ENCODE measurements around the gene TMEM158. TPM values are rescaled to one million over a fixed set of nuclear protein-coding genes. Genes with fewer than 3 reads are reported as not detected.

TMEM158 gene
- polyA plus RNA-seq, 2 donors, result 1.7 to 5.6 TPM

GRCh38 chr3:45188719-45189659, 37.1 kb downstream of the TMEM158 start:
- Histone ChIP-seq H3K27ac (ENCODE audit: low read depth in 2 of 2, low read length in 1 of 2) (no peak overlapping the region), H3K4me3 (ENCODE audit: low read depth in 1 of 2, low read length in 2 of 2) (no peak overlapping the region), H3K27me3 (ENCODE audit: control insufficient read depth in 1 of 2, insufficient read depth in 2 of 2, low read length in 2 of 2) (no peaks in the 10 kb centered on the region), H3K4me1 (ENCODE audit: control insufficient read depth in 2 of 2, insufficient read depth in 2 of 2, low read length in 1 of 2) (peaks cover 0 to 3% of the 10 kb centered on the region in 2 donors), H3K9me3 (ENCODE audit: control insufficient read depth in 2 of 2, insufficient read depth in 1 of 2, low read depth in 1 of 2, low read length in 1 of 2) (no peaks in the 10 kb centered on the region), H3K36me3 (ENCODE audit: control insufficient read depth in 2 of 2, insufficient read depth in 2 of 2, low read length in 1 of 2) (no peaks in the 10 kb centered on the region)
- WGBS, 2 donors, result 69 to 74% methylated on average over 8 of the region's 8 CpGs

- no peaks in the 10 kb centered on the region for H3K36me3 ChIP-seq (ENCODE audit: control insufficient read depth in 2 of 2, insufficient read depth in 2 of 2, low read length in 1 of 2)
- peaks cover 3 to 7% of the 10 kb centered on the region in 2 donors for H3K4me1 ChIP-seq (ENCODE audit: control insufficient read depth in 2 of 2, insufficient read depth in 2 of 2, low read length in 1 of 2)
- no peak overlapping the region for H3K27ac ChIP-seq (ENCODE audit: low read depth in 2 of 2, low read length in 1 of 2)
- H3K4me3 ChIP-seq (ENCODE audit: low read depth in 1 of 2, low read length in 2 of 2), result no peak overlapping the region
- no peaks in the 10 kb centered on the region for H3K9me3 ChIP-seq (ENCODE audit: control insufficient read depth in 2 of 2, insufficient read depth in 1 of 2, low read depth in 1 of 2, low read length in 1 of 2)
- WGBS, 2 donors, result 39 to 57% methylated on average over 3 of the region's 3 CpGs
- H3K27me3 ChIP-seq (ENCODE audit: control insufficient read depth in 1 of 2, insufficient read depth in 2 of 2, low read length in 2 of 2), result no peaks in the 10 kb centered on the region
Observed at GRCh38 chr3:45187694-45188141, 38.4 kb downstream of the TMEM158 start.

GRCh38 chr3:45186871-45187270, 39.2 kb downstream of the TMEM158 start:
- Histone ChIP-seq H3K4me1 (ENCODE audit: control insufficient read depth in 2 of 2, insufficient read depth in 2 of 2, low read length in 1 of 2) (peaks cover 3 to 8% of the 10 kb centered on the region in 2 donors), H3K27ac (ENCODE audit: low read depth in 2 of 2, low read length in 1 of 2) (no peak overlapping the region), H3K9me3 (ENCODE audit: control insufficient read depth in 2 of 2, insufficient read depth in 1 of 2, low read depth in 1 of 2, low read length in 1 of 2) (no peaks in the 10 kb centered on the region), H3K27me3 (ENCODE audit: control insufficient read depth in 1 of 2, insufficient read depth in 2 of 2, low read length in 2 of 2) (no peaks in the 10 kb centered on the region), H3K4me3 (ENCODE audit: low read depth in 1 of 2, low read length in 2 of 2) (no peak overlapping the region), H3K36me3 (ENCODE audit: control insufficient read depth in 2 of 2, insufficient read depth in 2 of 2, low read length in 1 of 2) (no peaks in the 10 kb centered on the region)
- 95 to 97% methylated on average over 6 of the region's 6 CpGs for WGBS, 2 donors

GRCh38 chr3:45185461-45185860, 40.6 kb downstream of the TMEM158 start:
- no peak overlapping the region for H3K27ac ChIP-seq (ENCODE audit: low read depth in 2 of 2, low read length in 1 of 2)
- WGBS, 2 donors, result 90 to 95% methylated on average over 5 of the region's 5 CpGs

GRCh38 chr3:45185052-45185451, 41.0 kb downstream of the TMEM158 start:
- H3K27ac ChIP-seq (ENCODE audit: low read depth in 2 of 2, low read length in 1 of 2), result no peak overlapping the region
- 81 to 93% methylated on average over 2 of the region's 2 CpGs for WGBS, 2 donors
- H3K4me3 ChIP-seq (ENCODE audit: low read depth in 1 of 2, low read length in 2 of 2), result no peak overlapping the region
- no peaks in the 10 kb centered on the region for H3K9me3 ChIP-seq (ENCODE audit: control insufficient read depth in 2 of 2, insufficient read depth in 1 of 2, low read depth in 1 of 2, low read length in 1 of 2)
- H3K27me3 ChIP-seq (ENCODE audit: control insufficient read depth in 1 of 2, insufficient read depth in 2 of 2, low read length in 2 of 2), result no peaks in the 10 kb centered on the region
- H3K4me1 ChIP-seq (ENCODE audit: control insufficient read depth in 2 of 2, insufficient read depth in 2 of 2, low read length in 1 of 2), result peaks cover 3 to 19% of the 10 kb centered on the region in 2 donors
- no peaks in the 10 kb centered on the region for H3K36me3 ChIP-seq (ENCODE audit: control insufficient read depth in 2 of 2, insufficient read depth in 2 of 2, low read length in 1 of 2)

More at GRCh38 chr3:45185461-45185860, 40.6 kb downstream of the TMEM158 start:
- no peaks in the 10 kb centered on the region for H3K9me3 ChIP-seq (ENCODE audit: control insufficient read depth in 2 of 2, insufficient read depth in 1 of 2, low read depth in 1 of 2, low read length in 1 of 2)
- no peak overlapping the region for H3K4me3 ChIP-seq (ENCODE audit: low read depth in 1 of 2, low read length in 2 of 2)
- H3K27me3 ChIP-seq (ENCODE audit: control insufficient read depth in 1 of 2, insufficient read depth in 2 of 2, low read length in 2 of 2), result no peaks in the 10 kb centered on the region
- H3K4me1 ChIP-seq (ENCODE audit: control insufficient read depth in 2 of 2, insufficient read depth in 2 of 2, low read length in 1 of 2), result peaks cover 3 to 15% of the 10 kb centered on the region in 2 donors
- H3K36me3 ChIP-seq (ENCODE audit: control insufficient read depth in 2 of 2, insufficient read depth in 2 of 2, low read length in 1 of 2), result no peaks in the 10 kb centered on the region

GRCh38 chr3:45183872-45184262, 42.2 kb downstream of the TMEM158 start:
- H3K9me3 ChIP-seq (ENCODE audit: control insufficient read depth in 2 of 2, insufficient read depth in 1 of 2, low read depth in 1 of 2, low read length in 1 of 2), result no peaks in the 10 kb centered on the region
- no peak overlapping the region for H3K4me3 ChIP-seq (ENCODE audit: low read depth in 1 of 2, low read length in 2 of 2)
- WGBS, 2 donors, result 64 to 72% methylated on average over 7 of the region's 7 CpGs
- H3K27ac ChIP-seq (ENCODE audit: low read depth in 2 of 2, low read length in 1 of 2), result peak overlapping the region; percentile 81 to 87
- H3K4me1 ChIP-seq (ENCODE audit: control insufficient read depth in 2 of 2, insufficient read depth in 2 of 2, low read length in 1 of 2), result peaks cover 5 to 25% of the 10 kb centered on the region in 2 donors
- no peaks in the 10 kb centered on the region for H3K36me3 ChIP-seq (ENCODE audit: control insufficient read depth in 2 of 2, insufficient read depth in 2 of 2, low read length in 1 of 2)
- H3K27me3 ChIP-seq (ENCODE audit: control insufficient read depth in 1 of 2, insufficient read depth in 2 of 2, low read length in 2 of 2), result no peaks in the 10 kb centered on the region

GRCh38 chr3:45182915-45183871, 42.9 kb downstream of the TMEM158 start:
- Histone ChIP-seq H3K36me3 (ENCODE audit: control insufficient read depth in 2 of 2, insufficient read depth in 2 of 2, low read length in 1 of 2) (no peaks in the 10 kb centered on the region), H3K27ac (ENCODE audit: low read depth in 2 of 2, low read length in 1 of 2) (peak overlapping the region; percentile 92 to 94), H3K4me1 (ENCODE audit: control insufficient read depth in 2 of 2, insufficient read depth in 2 of 2, low read length in 1 of 2) (peaks cover 7 to 26% of the 10 kb centered on the region in 2 donors), H3K9me3 (ENCODE audit: control insufficient read depth in 2 of 2, insufficient read depth in 1 of 2, low read depth in 1 of 2, low read length in 1 of 2) (no peaks in the 10 kb centered on the region), H3K4me3 (ENCODE audit: low read depth in 1 of 2, low read length in 2 of 2) (no peak overlapping the region), H3K27me3 (ENCODE audit: control insufficient read depth in 1 of 2, insufficient read depth in 2 of 2, low read length in 2 of 2) (no peaks in the 10 kb centered on the region)
- 27 to 29% methylated on average over 7 of the region's 7 CpGs for WGBS, 2 donors

GRCh38 chr3:45181496-45181895, 44.6 kb downstream of the TMEM158 start:
- WGBS, 2 donors, result 40 to 53% methylated on average over 5 of the region's 5 CpGs
- Histone ChIP-seq H3K27me3 (ENCODE audit: control insufficient read depth in 1 of 2, insufficient read depth in 2 of 2, low read length in 2 of 2) (no peaks in the 10 kb centered on the region), H3K9me3 (ENCODE audit: control insufficient read depth in 2 of 2, insufficient read depth in 1 of 2, low read depth in 1 of 2, low read length in 1 of 2) (no peaks in the 10 kb centered on the region), H3K4me3 (ENCODE audit: low read depth in 1 of 2, low read length in 2 of 2) (no peak overlapping the region), H3K36me3 (ENCODE audit: control insufficient read depth in 2 of 2, insufficient read depth in 2 of 2, low read length in 1 of 2) (no peaks in the 10 kb centered on the region), H3K27ac (ENCODE audit: low read depth in 2 of 2, low read length in 1 of 2) (peak overlapping the region; percentile 71 to 81), H3K4me1 (ENCODE audit: control insufficient read depth in 2 of 2, insufficient read depth in 2 of 2, low read length in 1 of 2) (peaks cover 4 to 30% of the 10 kb centered on the region in 2 donors)

GRCh38 chr3:45180899-45181298, 45.2 kb downstream of the TMEM158 start:
- no peaks in the 10 kb centered on the region for H3K36me3 ChIP-seq (ENCODE audit: control insufficient read depth in 2 of 2, insufficient read depth in 2 of 2, low read length in 1 of 2)
- no peaks in the 10 kb centered on the region for H3K9me3 ChIP-seq (ENCODE audit: control insufficient read depth in 2 of 2, insufficient read depth in 1 of 2, low read depth in 1 of 2, low read length in 1 of 2)
- peaks cover 4 to 30% of the 10 kb centered on the region in 2 donors for H3K4me1 ChIP-seq (ENCODE audit: control insufficient read depth in 2 of 2, insufficient read depth in 2 of 2, low read length in 1 of 2)
- H3K27ac ChIP-seq (ENCODE audit: low read depth in 2 of 2, low read length in 1 of 2), result peak overlapping the region; percentile 71 to 76
- no peak overlapping the region for H3K4me3 ChIP-seq (ENCODE audit: low read depth in 1 of 2, low read length in 2 of 2)
- WGBS, 2 donors, result 61 to 64% methylated on average over 7 of the region's 7 CpGs
- no peaks in the 10 kb centered on the region for H3K27me3 ChIP-seq (ENCODE audit: control insufficient read depth in 1 of 2, insufficient read depth in 2 of 2, low read length in 2 of 2)
